C4-2B (cell line): ENCODE measurements around the gene NFATC2.

Source experiments
- CTCF ChIP-seq: fragments of 450-650 bp; conservative IDR thresholded peaks from 2 replicates; pipeline ENCODE4 v1.5.1; 2017; ENCODE audit warnings: mild to moderate bottlenecking
- ZFX ChIP-seq: fragments of 450-650 bp; IDR thresholded peaks from 2 replicates; pipeline ENCODE4 v1.6.1; 2017

- TF ChIP-seq CTCF (no peak), ZFX (no peak)
Observed at GRCh38 chr20:51434580-51435247, 107.8 kb downstream of the NFATC2 start.
